H1 (cell line): ENCODE data around the gene TTC33. TPM values are rescaled to one million over a fixed set of nuclear protein-coding genes. Genes with fewer than 3 reads are reported as not detected.

Experiments used
- ASH2L ChIP-seq: fragments of 200-600, 300-600 bp; sonication (generic); IDR thresholded peaks from one replicate; pipeline ENCODE4 v1.7.1; 2017; ENCODE audit warnings: low read length
- CHD2 ChIP-seq: IDR thresholded peaks from 2 replicates; pipeline ENCODE4 v1.6.1; 2012; ENCODE audit warnings: low read length, improper control_type of control experiment
- CHD7 ChIP-seq: fragments of 300-600 bp; sonication (generic); IDR thresholded peaks from 2 replicates; pipeline ENCODE4 v1.7.1; 2012; ENCODE audit warnings: low read length, moderate library complexity, mild to moderate bottlenecking, inconsistent platforms; ENCODE audit not compliant: insufficient replicate concordance
- KDM5A ChIP-seq: fragments of 200-600 bp; IDR thresholded peaks from 2 replicates; pipeline ENCODE4 v1.7.1; 2012; ENCODE audit warnings: mild to moderate bottlenecking, low read length, inconsistent platforms, mixed read lengths
- SIN3A ChIP-seq, 2 experiments: IDR thresholded peaks in 1 of 2; conservative IDR thresholded peaks in 1 of 2; 2 replicates each; pipeline ENCODE4 v1.6.1; 2011 to 2012; ENCODE audit warnings: low read length in 2 of 2, improper control_type of control experiment in 1 of 2, low read depth in 1 of 2, mild to moderate bottlenecking in 1 of 2
- TEAD4 ChIP-seq: IDR thresholded peaks from 2 replicates; pipeline ENCODE4 v1.6.1; 2012; ENCODE audit warnings: low read depth, low read length, inconsistent platforms, mixed read lengths
- polyA plus RNA-seq, 7 experiments: library from polyadenylated mRNA; depleted of rRNA in 3 of 7; stranded (reverse) in 5 of 7; unstranded in 2 of 7; fragments of >200 nt in 5 of 7; fragments of 200-250 nt in 2 of 7; gene quantifications; 1 replicate in 5 of 7; 2 replicates in 1 of 7; 4 replicates in 1 of 7; pipeline versions ENCODE4 v1.2.1 to v1.2.3, GENCODE V29; 2011 to 2013; ENCODE audit warnings: missing spikeins in 2 of 7, mixed read lengths in 2 of 7
- total RNA-seq: library from RNA; stranded (reverse); fragmentation: NEBNext Ultra II Directional; extraction: Animal tissue kit (Norgen Biotek cat#: 25700); gene quantifications from 2 replicates; pipeline ENCODE4 v1.2.1, GENCODE V29; 2021

TTC33 gene
- total and polyA plus RNA-seq, 2 of the 8 experiments (the other 6 are each of a cell fraction or from before 2014, with no cell fraction given): 1.2 to 12.6 TPM

DNA sequence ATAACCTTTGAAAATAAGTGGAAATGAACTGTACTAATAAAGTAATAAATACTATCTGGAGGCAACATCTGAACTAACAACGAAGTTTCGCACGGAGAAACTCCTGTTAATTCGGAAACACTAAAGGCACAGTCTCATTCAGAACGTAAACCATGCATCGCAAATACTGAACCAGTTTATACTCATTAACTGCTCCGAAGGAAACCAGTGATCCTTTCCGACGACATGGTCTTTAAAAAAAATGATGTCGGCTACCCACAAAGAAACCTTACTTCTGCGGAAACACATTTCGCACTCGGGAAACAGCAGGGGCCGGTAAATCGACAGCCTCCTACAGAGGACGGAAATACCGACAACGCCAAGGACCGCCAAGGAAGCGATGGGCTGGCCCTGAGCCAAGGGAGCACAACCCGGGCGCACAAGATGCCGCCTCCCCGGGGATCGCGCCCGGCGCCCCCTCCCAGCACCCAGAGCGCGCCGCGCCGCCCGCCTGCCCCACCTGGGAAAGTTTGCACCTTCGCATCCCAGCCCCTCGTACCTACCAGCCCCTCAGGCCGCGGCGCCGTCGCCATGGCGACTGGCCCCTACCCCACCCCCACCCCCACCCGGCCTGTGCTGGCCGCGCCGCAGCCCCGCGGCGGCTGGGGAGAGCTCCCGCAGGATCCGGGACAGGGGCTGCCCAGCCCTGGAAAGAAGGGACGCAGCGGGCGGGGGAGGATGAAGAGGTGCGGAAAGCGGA lies 41.7 kb upstream of the TTC33 start (continued):
- TF ChIP-seq CHD7: no peak
- TF ChIP-seq CHD2: peak; percentile 14; the same call in 1 of the 2 replicates
- TF ChIP-seq SIN3A (conservative IDR thresholded peaks at IDR 0.05 in 1 of 2, IDR thresholded peaks at IDR 0.05 in 1 of 2; ENCODE audit: low read depth in 1 of 2, low read length in 2 of 2): peak in 1 of 2 experiments; percentile 70; a peak in 1 of 4 replicates
- 0 out of 2 replicates have a peak, but pooled peaks have one; percentile 12 for TF ChIP-seq KDM5A
- TF ChIP-seq ASH2L: peak; percentile 66
- TF ChIP-seq TEAD4: 0 out of 2 replicates have a peak, but pooled peaks have one; percentile 28
- TF ChIP-seq, all 59 proteins: peak for 7
